OCI-LY3 (cell line): Measurements from ENCODE around the gene MXD4.

Experiments
- EZH2phosphoT487 ChIP-seq: fragments of 200-600 bp; shearing (Covaris generic); IDR thresholded peaks from 2 replicates; pipeline ENCODE4 v1.6.1; 2018; ENCODE audit warnings: antibody characterized with exemption, mixed run types, low read depth
- TF ChIP-seq, protein P1 (sequence below): fragments of 200-600, 300-600 bp; sonication (generic); IDR thresholded peaks from 2 replicates; pipeline ENCODE4 v1.5.1; 2014; ENCODE audit warnings: antibody characterized with exemption, low read length, low read depth

DNA sequence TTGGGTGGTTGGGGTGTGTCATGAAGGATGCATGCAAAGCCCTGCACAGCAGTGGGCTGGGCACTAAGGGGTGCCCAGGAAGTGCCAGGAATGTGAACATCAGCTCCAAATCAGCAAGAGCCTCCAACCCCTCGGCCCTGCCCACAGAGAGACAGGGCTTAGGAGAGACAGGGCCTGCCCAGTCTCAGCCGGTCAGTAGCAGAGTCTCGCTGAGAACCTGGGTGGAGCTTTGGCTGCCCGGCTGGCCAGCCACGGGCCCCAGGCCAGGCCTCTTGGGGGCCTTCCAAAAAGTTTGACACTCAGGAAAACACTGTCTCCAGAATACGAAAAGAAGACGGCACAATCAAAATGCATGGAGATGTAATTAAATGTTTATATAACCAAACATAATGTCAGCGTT is 4.3 kb upstream of the MXD4 start:
- TF ChIP-seq, protein P1, sequence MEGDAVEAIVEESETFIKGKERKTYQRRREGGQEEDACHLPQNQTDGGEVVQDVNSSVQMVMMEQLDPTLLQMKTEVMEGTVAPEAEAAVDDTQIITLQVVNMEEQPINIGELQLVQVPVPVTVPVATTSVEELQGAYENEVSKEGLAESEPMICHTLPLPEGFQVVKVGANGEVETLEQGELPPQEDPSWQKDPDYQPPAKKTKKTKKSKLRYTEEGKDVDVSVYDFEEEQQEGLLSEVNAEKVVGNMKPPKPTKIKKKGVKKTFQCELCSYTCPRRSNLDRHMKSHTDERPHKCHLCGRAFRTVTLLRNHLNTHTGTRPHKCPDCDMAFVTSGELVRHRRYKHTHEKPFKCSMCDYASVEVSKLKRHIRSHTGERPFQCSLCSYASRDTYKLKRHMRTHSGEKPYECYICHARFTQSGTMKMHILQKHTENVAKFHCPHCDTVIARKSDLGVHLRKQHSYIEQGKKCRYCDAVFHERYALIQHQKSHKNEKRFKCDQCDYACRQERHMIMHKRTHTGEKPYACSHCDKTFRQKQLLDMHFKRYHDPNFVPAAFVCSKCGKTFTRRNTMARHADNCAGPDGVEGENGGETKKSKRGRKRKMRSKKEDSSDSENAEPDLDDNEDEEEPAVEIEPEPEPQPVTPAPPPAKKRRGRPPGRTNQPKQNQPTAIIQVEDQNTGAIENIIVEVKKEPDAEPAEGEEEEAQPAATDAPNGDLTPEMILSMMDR = no peak
- no peak for TF ChIP-seq EZH2phosphoT487
